K562 (cell line): ENCODE data around the gene SLC23A2.

Source experiments
- ETV6 ChIP-seq, 3 experiments: fragments of 150-350 bp in 1 of 3; sonication (generic) in 1 of 3; formaldehyde crosslinking in 1 of 3; IDR thresholded peaks; 2 replicates each; pipeline versions ENCODE4 v1.6.1 to v1.8.0; 2014 to 2022; ENCODE audit warnings: borderline replicate concordance in 2 of 3, low read depth in 2 of 3, antibody characterized with exemption in 1 of 3, low read length in 1 of 3, mild to moderate bottlenecking in 1 of 3, missing genetic modification reagents in 1 of 3
- EZH2 ChIP-seq: IDR thresholded peaks from 2 replicates; pipeline ENCODE4 v1.6.1; 2012; ENCODE audit warnings: low read depth, mild to moderate bottlenecking, inconsistent platforms, low read length, borderline replicate concordance
- HNRNPUL1 ChIP-seq: fragments of 200-400 bp; formaldehyde crosslinking; IDR thresholded peaks from 2 replicates; pipeline ENCODE4 v1.6.1; 2017; ENCODE audit warnings: low read length
- LEF1 ChIP-seq: fragments of 450-650 bp; IDR thresholded peaks from 2 replicates; pipeline ENCODE4 v1.6.1; 2016; ENCODE audit warnings: mild to moderate bottlenecking
- MAFK ChIP-seq: IDR thresholded peaks from 2 replicates; pipeline ENCODE4 v1.6.1; 2011; ENCODE audit warnings: low read length, improper control_type of control experiment
- MYC ChIP-seq, 2 experiments: fragments of 250-450 bp in 1 of 2; sonication (Bioruptor Pico) in 1 of 2; IDR thresholded peaks; 2 replicates each; pipeline versions ENCODE4 v1.5.1 to v1.6.1; 2012 to 2021; ENCODE audit warnings: low read depth in 2 of 2, borderline replicate concordance in 1 of 2, improper control_type of control experiment in 1 of 2, low read length in 1 of 2, mild to moderate bottlenecking in 1 of 2, moderate library complexity in 1 of 2
- NBN ChIP-seq: fragments of 450-650 bp; IDR thresholded peaks from 2 replicates; pipeline ENCODE4 v1.6.1; 2016; ENCODE audit warnings: low read depth, mild to moderate bottlenecking
- NCOA1 ChIP-seq: fragments of 450-650 bp; IDR thresholded peaks from 2 replicates; pipeline ENCODE4 v1.6.1; 2016; ENCODE audit warnings: low read depth
- POLR2A ChIP-seq: fragments of 450-650 bp; conservative IDR thresholded peaks from 2 replicates; pipeline ENCODE4 v1.6.1; 2016
- TF ChIP-seq, protein P1 (sequence below): sonication (generic); formaldehyde crosslinking; IDR thresholded peaks from 2 replicates; pipeline ENCODE4 v1.5.0; 2020; ENCODE audit warnings: missing genetic modification reagents
- TF ChIP-seq, protein P2 (sequence below): fragments of 450-650 bp; IDR thresholded peaks from 2 replicates; pipeline ENCODE4 v1.6.1; 2016
- TF ChIP-seq, protein P3 (sequence below), 3 experiments: IDR thresholded peaks in 2 of 3; conservative IDR thresholded peaks in 1 of 3; 2 replicates each; pipeline ENCODE4 v1.5.1; 2011 to 2012; ENCODE audit warnings: low read length in 3 of 3, mild to moderate bottlenecking in 3 of 3, control low read depth in 2 of 3, improper control_type of control experiment in 1 of 3, inconsistent platforms in 1 of 3, low read depth in 1 of 3, mixed read lengths in 1 of 3, moderate library complexity in 1 of 3; ENCODE audit not compliant: insufficient read depth in 2 of 3

DNA sequence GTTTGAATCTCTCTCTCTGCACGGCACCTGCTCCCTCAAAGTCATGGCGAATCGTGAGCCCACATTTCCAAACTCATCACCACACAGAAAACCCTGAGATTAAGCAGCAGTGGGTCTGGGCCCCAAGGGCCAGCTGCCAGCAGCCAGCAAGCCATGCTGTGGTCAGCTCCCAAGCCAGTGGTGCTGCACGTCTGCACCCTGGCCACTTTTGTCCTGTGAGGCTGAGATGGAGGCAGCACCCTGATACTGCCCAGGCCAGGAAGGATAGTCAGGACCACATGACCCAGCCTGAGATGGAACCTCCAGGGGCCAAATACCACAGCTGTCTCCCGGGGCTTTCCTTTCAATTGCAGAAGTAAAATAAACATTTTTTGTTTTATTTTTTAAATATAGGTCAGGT is 185.7 kb downstream of the SLC23A2 start:
- TF ChIP-seq ETV6 (IDR thresholded peaks at IDR 0.05; ENCODE audit: borderline replicate concordance in 1 of 2, low read depth in 2 of 2, low read length in 1 of 2): no peak
- TF ChIP-seq ETV6 (CRISPR knock-in tag; IDR thresholded peaks at IDR 0.05; ENCODE audit: borderline replicate concordance): no peak
- no peak for TF ChIP-seq POLR2A
- TF ChIP-seq NCOA1: no peak
- TF ChIP-seq EZH2: no peak
- TF ChIP-seq HNRNPUL1: no peak
- no peak for TF ChIP-seq NBN
- TF ChIP-seq, protein P1, sequence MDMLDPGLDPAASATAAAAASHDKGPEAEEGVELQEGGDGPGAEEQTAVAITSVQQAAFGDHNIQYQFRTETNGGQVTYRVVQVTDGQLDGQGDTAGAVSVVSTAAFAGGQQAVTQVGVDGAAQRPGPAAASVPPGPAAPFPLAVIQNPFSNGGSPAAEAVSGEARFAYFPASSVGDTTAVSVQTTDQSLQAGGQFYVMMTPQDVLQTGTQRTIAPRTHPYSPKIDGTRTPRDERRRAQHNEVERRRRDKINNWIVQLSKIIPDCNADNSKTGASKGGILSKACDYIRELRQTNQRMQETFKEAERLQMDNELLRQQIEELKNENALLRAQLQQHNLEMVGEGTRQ (CRISPR knock-in tag): no peak
- no peak for TF ChIP-seq MYC (IDR thresholded peaks at IDR 0.05; ENCODE audit: low read depth, low read length)
- TF ChIP-seq MYC (CRISPR knock-in tag; IDR thresholded peaks at IDR 0.05; ENCODE audit: borderline replicate concordance, low read depth): no peak
- TF ChIP-seq LEF1: no peak
- TF ChIP-seq, protein P2, sequence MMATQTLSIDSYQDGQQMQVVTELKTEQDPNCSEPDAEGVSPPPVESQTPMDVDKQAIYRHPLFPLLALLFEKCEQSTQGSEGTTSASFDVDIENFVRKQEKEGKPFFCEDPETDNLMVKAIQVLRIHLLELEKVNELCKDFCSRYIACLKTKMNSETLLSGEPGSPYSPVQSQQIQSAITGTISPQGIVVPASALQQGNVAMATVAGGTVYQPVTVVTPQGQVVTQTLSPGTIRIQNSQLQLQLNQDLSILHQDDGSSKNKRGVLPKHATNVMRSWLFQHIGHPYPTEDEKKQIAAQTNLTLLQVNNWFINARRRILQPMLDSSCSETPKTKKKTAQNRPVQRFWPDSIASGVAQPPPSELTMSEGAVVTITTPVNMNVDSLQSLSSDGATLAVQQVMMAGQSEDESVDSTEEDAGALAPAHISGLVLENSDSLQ: no peak
- no peak for TF ChIP-seq MAFK
- TF ChIP-seq, protein P3, sequence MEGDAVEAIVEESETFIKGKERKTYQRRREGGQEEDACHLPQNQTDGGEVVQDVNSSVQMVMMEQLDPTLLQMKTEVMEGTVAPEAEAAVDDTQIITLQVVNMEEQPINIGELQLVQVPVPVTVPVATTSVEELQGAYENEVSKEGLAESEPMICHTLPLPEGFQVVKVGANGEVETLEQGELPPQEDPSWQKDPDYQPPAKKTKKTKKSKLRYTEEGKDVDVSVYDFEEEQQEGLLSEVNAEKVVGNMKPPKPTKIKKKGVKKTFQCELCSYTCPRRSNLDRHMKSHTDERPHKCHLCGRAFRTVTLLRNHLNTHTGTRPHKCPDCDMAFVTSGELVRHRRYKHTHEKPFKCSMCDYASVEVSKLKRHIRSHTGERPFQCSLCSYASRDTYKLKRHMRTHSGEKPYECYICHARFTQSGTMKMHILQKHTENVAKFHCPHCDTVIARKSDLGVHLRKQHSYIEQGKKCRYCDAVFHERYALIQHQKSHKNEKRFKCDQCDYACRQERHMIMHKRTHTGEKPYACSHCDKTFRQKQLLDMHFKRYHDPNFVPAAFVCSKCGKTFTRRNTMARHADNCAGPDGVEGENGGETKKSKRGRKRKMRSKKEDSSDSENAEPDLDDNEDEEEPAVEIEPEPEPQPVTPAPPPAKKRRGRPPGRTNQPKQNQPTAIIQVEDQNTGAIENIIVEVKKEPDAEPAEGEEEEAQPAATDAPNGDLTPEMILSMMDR (IDR thresholded peaks at IDR 0.05 in 2 of 3, conservative IDR thresholded peaks at IDR 0.05 in 1 of 3; ENCODE audit: insufficient read depth in 2 of 3, low read depth in 1 of 3, low read length in 3 of 3): no peak
